Epithelial cell of proximal tubule (primary cell): ENCODE measurements around the gene UQCRQ. TPM values are rescaled to one million over a fixed set of nuclear protein-coding genes. Genes with fewer than 3 reads are reported as not detected.
A peak's percentile ranks its signal among the peaks of the same experiment; 100 is the strongest.
"Not testable (repeated sequence)": the region's sequence is repeated elsewhere in the genome, so short reads cannot be mapped to it uniquely, and the experiment has no call there.

Experiments used
- DNase-seq: peaks from one replicate; pipeline ENCODE4 v3.0.0-alpha.2; 2011; ENCODE audit warnings: low read depth
- H3K4me3 ChIP-seq: 2 replicates; pipeline ENCODE4 v1.5.1; 2011; ENCODE audit warnings: low read depth, mild to moderate bottlenecking, low read length
- total RNA-seq: library from RNA; depleted of rRNA; stranded (reverse); fragments of >200 nt; gene quantifications from 2 replicates; pipeline ENCODE4 v1.2.3, GENCODE V29; 2015
- TF ChIP-seq, protein P1 (sequence below): conservative IDR thresholded peaks from 2 replicates; pipeline ENCODE4 v1.5.1; 2012; ENCODE audit warnings: low read depth, mild to moderate bottlenecking, low read length

The UQCRQ gene
- total RNA-seq, 1 donor from 2014 or later = 304 TPM

GRCh38 chr5:132854301-132854700 lies 12.1 kb upstream of the UQCRQ start:
- DNase-seq = no peak
- no peak overlapping the region for H3K4me3 ChIP-seq
- TF ChIP-seq, protein P1, sequence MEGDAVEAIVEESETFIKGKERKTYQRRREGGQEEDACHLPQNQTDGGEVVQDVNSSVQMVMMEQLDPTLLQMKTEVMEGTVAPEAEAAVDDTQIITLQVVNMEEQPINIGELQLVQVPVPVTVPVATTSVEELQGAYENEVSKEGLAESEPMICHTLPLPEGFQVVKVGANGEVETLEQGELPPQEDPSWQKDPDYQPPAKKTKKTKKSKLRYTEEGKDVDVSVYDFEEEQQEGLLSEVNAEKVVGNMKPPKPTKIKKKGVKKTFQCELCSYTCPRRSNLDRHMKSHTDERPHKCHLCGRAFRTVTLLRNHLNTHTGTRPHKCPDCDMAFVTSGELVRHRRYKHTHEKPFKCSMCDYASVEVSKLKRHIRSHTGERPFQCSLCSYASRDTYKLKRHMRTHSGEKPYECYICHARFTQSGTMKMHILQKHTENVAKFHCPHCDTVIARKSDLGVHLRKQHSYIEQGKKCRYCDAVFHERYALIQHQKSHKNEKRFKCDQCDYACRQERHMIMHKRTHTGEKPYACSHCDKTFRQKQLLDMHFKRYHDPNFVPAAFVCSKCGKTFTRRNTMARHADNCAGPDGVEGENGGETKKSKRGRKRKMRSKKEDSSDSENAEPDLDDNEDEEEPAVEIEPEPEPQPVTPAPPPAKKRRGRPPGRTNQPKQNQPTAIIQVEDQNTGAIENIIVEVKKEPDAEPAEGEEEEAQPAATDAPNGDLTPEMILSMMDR = no peak

GRCh38 chr5:132854992-132855391 lies 11.4 kb upstream of the UQCRQ start:
- not testable (repeated sequence) for H3K4me3 ChIP-seq, DNase-seq

DNA sequence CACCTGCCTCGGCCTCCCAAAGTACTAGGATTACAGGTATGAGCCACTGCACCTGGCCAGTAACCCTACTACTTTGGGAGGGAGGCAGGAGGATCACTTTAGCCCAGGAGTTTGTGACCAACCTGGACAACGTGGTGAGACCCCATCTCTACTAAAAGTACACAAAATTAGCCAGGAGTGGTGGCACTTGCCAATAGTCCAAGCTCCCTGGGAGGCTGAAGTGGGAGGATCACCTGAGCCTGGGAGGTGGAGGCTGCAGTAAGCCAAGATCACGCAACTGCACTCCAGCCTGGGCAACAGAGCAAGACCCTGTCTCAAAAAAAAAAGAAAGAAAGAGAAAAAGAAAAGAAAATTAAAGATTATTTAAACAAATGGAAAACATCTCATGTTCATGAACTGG lies 10.4 kb upstream of the UQCRQ start:
- TF ChIP-seq, protein P1 = no peak
- no peak for DNase-seq
- H3K4me3 ChIP-seq = no peak overlapping the region

- no peak for DNase-seq
- no peak overlapping the region for H3K4me3 ChIP-seq
- TF ChIP-seq, protein P1 = no peak
These were observed 6.5 kb upstream of the UQCRQ start for GRCh38 chr5:132859889-132860437.

DNA sequence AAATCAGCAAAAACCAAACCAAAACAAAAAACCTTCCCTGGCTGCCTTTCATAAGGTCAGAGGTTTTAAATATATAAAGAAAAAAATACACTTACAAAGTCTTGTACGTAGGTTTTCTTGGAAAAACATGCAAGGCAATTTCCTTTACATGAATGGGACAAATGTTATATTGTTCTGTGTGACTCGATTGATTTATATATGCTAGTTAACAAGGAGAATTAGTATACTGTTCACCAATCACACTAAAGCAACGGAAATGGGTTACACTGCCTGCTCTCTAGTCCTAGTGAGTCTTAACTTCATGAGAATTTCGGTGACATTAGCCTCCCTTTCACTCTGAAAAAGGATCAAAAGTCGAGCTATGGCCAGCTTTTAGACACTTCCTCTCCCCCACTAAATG lies 5.7 kb upstream of the UQCRQ start:
- TF ChIP-seq, protein P1 = no peak
- no peak overlapping the region for H3K4me3 ChIP-seq
- no peak for DNase-seq

GRCh38 chr5:132865668-132866341 lies 637 bp upstream of the UQCRQ start:
- no peak for DNase-seq

GRCh38 chr5:132867046-132867451 lies 607 bp downstream of the UQCRQ start:
- no peak for DNase-seq
- peak overlapping the region; percentile 86 for H3K4me3 ChIP-seq
- TF ChIP-seq, protein P1 = no peak

More at GRCh38 chr5:132865668-132866341, 637 bp upstream of the UQCRQ start:
- H3K4me3 ChIP-seq = peak overlapping the region; percentile 86
- TF ChIP-seq, protein P1 = no peak
